ENCODE measurements around the gene CHORDC1. TPM values are rescaled to one million over a fixed set of nuclear protein-coding genes. Genes with fewer than 3 reads are reported as not detected.
A peak's percentile ranks its signal among the peaks of the same experiment; 100 is the strongest.
"Not testable (repeated sequence)": the region's sequence is repeated elsewhere in the genome, so short reads cannot be mapped to it uniquely, and the experiment has no call there.

The CHORDC1 gene
- polyA plus RNA-seq, 3 donors: 43.4 to 57.2 (median 46.4) TPM

DNA sequence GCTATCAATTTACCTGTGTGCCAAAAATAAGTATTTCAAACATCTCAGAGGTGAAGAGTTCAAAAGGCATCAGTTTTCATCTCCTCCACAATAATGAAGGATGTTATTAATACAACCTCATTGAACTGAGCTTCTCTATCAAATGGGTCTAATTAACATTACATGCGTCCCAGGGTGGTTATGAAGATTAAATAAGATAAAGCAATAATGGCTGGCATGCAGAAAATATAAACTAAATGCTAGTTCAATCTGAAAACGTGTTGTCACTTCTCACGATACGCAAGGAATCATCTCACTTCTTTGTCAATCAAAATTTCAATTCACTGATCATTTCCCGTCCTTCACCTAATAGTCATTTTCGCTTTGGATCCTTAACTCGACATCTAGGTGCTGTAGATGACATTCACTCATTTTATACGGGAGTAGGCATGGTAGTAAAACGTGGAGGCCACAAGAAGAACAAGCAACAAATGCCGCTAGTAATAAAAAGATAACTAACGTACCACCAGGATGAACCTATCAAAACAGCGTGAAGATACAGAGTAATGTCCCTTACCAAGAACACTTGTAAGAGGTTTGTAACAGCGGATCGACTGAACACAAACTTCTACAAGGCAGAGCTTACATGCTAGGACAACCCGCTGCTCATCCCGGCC, 918 bp downstream of the CHORDC1 start:
- no peak for DNase-seq

GRCh38 chr11:90220391-90220790, 2.5 kb downstream of the CHORDC1 start:
- DNase-seq: no peak

GRCh38 chr11:90219438-90219837, 3.4 kb downstream of the CHORDC1 start:
- DNase-seq: no peak

- no peak for DNase-seq
These were observed 4.2 kb downstream of the CHORDC1 start for GRCh38 chr11:90218606-90219005.

DNA sequence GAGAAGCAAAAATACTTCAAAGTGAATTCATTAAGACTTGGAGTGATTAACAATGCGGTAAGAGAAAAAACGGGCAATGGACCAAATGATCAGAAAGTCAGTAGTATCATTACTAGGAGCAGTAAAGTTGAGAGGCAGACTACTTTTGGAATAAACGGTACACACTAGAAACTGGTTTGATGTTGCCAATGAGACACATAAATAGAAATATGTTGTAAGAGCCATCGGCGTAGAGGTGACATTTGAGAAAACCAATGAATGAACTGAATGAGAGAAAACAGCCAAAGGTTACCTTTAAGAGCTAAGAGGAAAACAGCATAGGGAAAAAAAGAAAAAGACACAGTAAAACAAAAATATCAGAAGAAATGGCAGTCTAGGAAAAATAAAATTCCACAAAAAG, 6.2 kb downstream of the CHORDC1 start:
- no peak for DNase-seq

DNA sequence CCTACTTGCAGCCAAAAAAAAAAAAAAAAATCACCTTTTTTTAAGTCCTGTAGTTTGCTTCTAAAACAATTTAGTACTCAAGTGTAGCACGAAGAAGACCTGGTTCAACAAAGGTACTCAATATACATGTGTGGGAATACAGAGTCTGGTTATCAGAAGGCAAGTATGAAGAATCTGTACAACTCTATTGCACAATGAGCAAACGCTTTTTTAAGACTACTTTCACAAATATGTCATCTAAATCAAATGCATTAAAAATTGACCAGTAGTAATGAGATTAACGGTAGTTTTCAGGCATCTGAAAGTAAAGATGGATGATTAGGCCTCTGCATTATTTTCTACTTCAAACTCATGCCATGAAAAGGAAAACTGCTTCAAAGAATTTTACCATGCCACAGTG, 9.5 kb downstream of the CHORDC1 start:
- DNase-seq: no peak

GRCh38 chr11:90208857-90209256, 14.0 kb downstream of the CHORDC1 start:
- DNase-seq: no peak

- DNase-seq: not testable (repeated sequence)
These were observed 14.9 kb downstream of the CHORDC1 start for GRCh38 chr11:90207992-90208391.

- DNase-seq: peak; percentile 49
These were observed 17.8 kb downstream of the CHORDC1 start for GRCh38 chr11:90204832-90205646.

GRCh38 chr11:90204407-90204806, 18.4 kb downstream of the CHORDC1 start:
- no peak for DNase-seq

DNA sequence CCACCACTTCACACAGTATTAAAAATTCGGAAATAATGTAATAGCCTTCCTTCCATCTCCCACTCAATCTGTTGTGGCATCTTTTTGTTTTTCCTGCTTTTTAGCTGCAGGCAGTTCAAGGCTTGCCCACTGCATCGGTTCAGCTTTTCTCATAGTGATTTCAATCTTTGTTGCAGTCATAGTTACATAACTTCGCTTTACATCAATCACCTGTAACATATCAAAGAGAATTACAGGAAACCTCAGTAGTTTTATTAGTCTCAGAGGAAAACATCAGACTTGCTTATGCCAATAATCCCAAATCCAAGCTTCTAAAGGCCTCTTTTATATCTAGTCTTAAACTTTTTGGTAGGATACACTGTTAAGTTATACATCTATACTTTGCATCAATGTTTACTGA, 20.5 kb downstream of the CHORDC1 start:
- no peak for DNase-seq

GRCh38 chr11:90197377-90197776, 25.5 kb downstream of the CHORDC1 start:
- DNase-seq: no peak

- DNase-seq: no peak
These were observed 29.8 kb downstream of the CHORDC1 start for GRCh38 chr11:90192869-90193582.

GRCh38 chr11:90189011-90189410, 33.8 kb downstream of the CHORDC1 start:
- no peak for DNase-seq

GRCh38 chr11:90187839-90188238, 35.0 kb downstream of the CHORDC1 start:
- DNase-seq: no peak

DNA sequence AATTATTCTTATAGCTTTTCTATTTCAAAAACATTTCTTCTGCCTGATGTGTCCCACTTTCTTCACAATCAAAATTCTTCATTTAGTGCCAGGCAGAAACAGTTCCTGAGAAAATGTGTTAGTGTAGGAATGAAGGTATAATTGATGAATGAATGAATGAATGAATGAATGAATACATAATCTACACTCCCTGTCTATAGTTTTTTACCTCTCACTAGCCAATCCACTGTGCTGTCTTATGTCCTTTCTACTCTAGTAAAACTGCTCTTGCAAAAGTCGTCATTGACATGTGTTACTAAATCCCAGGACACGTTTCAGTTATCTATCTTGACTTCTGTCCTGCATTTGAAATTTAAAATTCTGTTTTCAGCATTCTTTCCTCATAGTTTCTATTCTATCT, 42.9 kb downstream of the CHORDC1 start:
- DNase-seq: no peak

DNA sequence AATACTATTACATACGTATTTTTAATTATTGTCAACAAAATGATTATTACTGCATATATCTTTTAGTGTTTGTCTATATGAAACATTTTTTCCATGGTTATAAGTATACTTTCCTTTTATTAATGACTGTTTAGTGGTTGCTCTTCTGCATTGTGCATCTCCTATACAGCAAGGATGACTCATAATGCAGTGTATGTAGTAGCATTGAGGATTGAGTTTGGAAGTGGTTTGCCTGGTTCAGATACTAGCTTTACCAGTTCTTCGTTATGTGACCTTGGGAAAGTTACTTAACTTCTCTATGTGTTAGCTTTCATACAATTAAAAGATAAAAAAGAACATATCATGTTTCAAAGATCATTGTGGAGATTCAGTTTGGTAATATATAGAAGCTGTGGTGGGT, 44.1 kb downstream of the CHORDC1 start:
- no peak for DNase-seq

DNA sequence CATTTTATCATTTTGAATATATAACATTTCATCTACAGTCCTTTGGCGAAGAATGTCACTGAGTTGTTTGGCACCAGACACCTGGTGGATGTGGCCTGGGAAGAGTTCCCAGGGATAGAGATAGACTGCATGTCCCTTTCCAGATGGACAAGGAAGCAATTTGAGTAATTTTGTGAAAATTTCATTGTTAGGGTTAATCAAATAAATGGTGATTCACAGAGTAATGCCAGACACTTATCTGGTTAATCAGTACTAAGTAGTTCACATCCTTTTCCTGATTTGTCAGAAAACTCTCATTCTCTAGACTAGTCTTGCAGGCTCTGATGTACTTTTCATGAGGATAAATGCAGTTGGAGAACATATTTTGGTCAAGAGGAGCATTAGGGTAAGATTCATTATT, 46.8 kb downstream of the CHORDC1 start:
- DNase-seq: no peak

DNA sequence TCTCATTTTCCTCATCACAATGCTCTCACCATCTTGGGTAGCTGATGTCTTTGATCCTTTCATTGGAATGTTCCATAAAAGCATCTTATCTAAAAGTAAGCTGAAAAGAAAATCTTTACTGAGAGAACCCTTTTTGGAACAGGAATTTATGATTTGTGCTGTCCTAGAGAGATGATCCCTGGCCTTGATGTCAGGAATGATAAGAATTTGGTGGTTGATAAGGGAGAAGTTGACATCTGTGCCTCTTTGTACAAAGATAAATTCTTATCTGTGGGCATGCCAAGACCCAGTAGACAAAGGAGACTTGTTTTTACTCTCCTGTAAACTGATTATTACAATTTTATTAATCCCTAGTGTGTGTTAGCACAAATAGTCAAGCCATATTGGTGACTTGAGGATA, 51.5 kb downstream of the CHORDC1 start:
- no peak for DNase-seq

- DNase-seq: no peak
These were observed 54.3 kb downstream of the CHORDC1 start for GRCh38 chr11:90168571-90168970.

DNA sequence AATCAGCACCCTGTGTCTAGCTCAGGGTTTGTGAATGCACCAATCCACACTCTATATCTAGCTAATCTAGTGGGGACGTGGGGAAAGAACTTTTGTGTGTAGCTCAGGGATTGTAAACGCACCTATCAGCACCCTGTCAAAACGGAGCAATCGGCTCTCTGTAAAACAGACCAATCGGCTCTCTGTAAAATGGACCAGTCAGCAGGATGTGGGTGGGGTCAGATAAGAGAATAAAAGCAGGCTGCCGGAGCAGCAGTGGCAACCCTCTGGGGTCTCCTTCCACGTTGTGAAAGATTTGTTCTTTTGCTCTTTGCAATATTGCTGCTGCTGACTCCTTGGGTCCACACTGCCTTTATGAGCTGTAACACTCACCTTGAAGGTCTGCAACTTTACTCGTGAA, 55.1 kb downstream of the CHORDC1 start:
- not testable (repeated sequence) for DNase-seq

GRCh38 chr11:90166982-90167573, 55.8 kb downstream of the CHORDC1 start:
- not testable (repeated sequence) for DNase-seq

Measured in renal pelvis (tissue), 4 donors.